ENCODE measurements around the gene HOXD13.

DNA sequence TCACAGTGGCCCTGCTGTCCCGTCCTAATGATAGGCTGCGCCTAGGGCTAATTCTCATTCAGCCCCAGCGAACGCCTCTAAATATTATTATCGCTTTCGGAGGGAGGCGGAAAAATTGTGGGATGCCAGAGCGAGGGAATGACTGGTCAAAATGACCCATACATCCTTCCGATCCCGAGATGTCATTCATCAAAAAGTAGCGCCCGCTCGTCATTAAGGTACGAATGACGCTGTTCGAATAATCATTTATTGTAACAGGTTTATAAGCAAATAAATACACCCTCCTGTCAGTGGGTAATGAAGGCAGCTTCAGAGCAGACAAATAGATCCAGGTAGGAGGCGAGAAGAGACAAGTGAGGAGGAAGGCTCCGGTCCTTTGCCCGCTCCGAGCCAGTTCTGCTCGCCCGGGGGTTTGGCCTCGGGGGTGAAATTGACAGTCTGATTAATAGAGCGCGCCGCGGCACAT, 8.7 kb upstream of the HOXD13 start, which contains the start of gene EVX2:
- TF ChIP-seq ZNF766 (CRISPR knock-in tag; IDR thresholded peaks at IDR 0.05; ENCODE audit: borderline replicate concordance) (no peak), SMC3 (IDR thresholded peaks at IDR 0.05; ENCODE audit: low read length) (no peak), TAF15 (IDR thresholded peaks at IDR 0.05; ENCODE audit: low read depth, low read length, poor library complexity, severe bottlenecking) (no peak), RFX3 (CRISPR knock-in tag; IDR thresholded peaks at IDR 0.05) (no peak), JUN (CRISPR knock-in tag; IDR thresholded peaks at IDR 0.05) (no peak), WIZ (CRISPR knock-in tag; IDR thresholded peaks at IDR 0.05) (no peak), CEBPG (CRISPR knock-in tag; IDR thresholded peaks at IDR 0.05) (no peak), HNRNPH1 (optimal IDR thresholded peaks at IDR 0.05; ENCODE audit: low read depth, low read length) (no peak), ZNF3 (CRISPR knock-in tag; IDR thresholded peaks at IDR 0.05) (no peak), BCL6 (CRISPR knock-in tag; IDR thresholded peaks at IDR 0.05) (no peak)
- TF ChIP-seq, protein P1, sequence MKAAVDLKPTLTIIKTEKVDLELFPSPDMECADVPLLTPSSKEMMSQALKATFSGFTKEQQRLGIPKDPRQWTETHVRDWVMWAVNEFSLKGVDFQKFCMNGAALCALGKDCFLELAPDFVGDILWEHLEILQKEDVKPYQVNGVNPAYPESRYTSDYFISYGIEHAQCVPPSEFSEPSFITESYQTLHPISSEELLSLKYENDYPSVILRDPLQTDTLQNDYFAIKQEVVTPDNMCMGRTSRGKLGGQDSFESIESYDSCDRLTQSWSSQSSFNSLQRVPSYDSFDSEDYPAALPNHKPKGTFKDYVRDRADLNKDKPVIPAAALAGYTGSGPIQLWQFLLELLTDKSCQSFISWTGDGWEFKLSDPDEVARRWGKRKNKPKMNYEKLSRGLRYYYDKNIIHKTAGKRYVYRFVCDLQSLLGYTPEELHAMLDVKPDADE (CRISPR knock-in tag; IDR thresholded peaks at IDR 0.05) = no peak
- TF ChIP-seq, protein P2, sequence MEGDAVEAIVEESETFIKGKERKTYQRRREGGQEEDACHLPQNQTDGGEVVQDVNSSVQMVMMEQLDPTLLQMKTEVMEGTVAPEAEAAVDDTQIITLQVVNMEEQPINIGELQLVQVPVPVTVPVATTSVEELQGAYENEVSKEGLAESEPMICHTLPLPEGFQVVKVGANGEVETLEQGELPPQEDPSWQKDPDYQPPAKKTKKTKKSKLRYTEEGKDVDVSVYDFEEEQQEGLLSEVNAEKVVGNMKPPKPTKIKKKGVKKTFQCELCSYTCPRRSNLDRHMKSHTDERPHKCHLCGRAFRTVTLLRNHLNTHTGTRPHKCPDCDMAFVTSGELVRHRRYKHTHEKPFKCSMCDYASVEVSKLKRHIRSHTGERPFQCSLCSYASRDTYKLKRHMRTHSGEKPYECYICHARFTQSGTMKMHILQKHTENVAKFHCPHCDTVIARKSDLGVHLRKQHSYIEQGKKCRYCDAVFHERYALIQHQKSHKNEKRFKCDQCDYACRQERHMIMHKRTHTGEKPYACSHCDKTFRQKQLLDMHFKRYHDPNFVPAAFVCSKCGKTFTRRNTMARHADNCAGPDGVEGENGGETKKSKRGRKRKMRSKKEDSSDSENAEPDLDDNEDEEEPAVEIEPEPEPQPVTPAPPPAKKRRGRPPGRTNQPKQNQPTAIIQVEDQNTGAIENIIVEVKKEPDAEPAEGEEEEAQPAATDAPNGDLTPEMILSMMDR (CRISPR knock-in tag; IDR thresholded peaks at IDR 0.05) = no peak

All from HepG2 (cell line).